ENCODE results near the gene COX6A1.
A peak's percentile ranks its signal among the peaks of the same experiment; 100 is the strongest.

COX6A1 gene

DNA sequence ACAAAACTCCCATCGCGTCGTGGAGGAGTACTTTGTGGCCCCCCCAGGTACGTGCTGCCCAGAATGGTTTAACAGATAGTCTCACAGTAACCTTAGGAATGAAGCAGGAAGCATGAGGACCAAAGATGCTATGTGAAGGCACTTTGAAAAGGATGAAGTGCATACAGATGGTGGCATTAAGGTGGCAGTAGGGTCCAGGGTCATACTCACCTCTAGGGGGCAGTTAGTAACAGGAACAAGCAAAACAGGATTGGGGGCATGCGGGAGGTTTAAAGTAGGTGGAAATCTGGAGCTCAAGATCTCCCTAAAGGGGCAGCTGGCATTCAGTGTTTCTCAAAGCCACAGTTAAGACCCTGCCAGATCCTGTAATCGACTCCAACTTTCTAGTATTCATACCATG lies 19.2 kb downstream of the COX6A1 start:
- Histone ChIP-seq H3K18ac (ENCODE audit: low read length) (no peak overlapping the region), H2BK120ac (ENCODE audit: low read depth, low read length) (no peak overlapping the region), H3K27me3 (ENCODE audit: insufficient read depth, low read length, poor library complexity) (no peaks in the 10 kb centered on the region), H3K4me3 (ENCODE audit: low read length) (no peak overlapping the region), H3K56ac (ENCODE audit: low read length) (no peak overlapping the region), H3K79me1 (ENCODE audit: low read length) (no peaks in the 10 kb centered on the region), H3K4me1 (ENCODE audit: control insufficient read depth, low read depth, low read length) (no peaks in the 10 kb centered on the region), H2BK5ac (ENCODE audit: low read length) (no peak overlapping the region), H3K9ac (ENCODE audit: low read length) (no peak overlapping the region), H4K5ac (ENCODE audit: low read length) (no peak overlapping the region), H2BK15ac (replicated peaks; ENCODE audit: low read depth) (no peak overlapping the region), H3K4ac (ENCODE audit: low read depth, low read length) (no peak overlapping the region), H4K8ac (ENCODE audit: low read depth, low read length) (no peak overlapping the region), H3K36me3 (ENCODE audit: control insufficient read depth, insufficient read depth, low read length) (peaks cover 12% of the 10 kb centered on the region), H3K23ac (ENCODE audit: low read length) (no peak overlapping the region), H3K4me2 (ENCODE audit: low read length) (no peak overlapping the region), H2AK5ac (ENCODE audit: low read length) (no peak overlapping the region), H3K27ac (ENCODE audit: low read depth, low read length) (no peak overlapping the region), H3K79me2 (ENCODE audit: control insufficient read depth, insufficient read depth, low read length) (no peaks in the 10 kb centered on the region)
- peak; percentile 76 for DNase-seq
- WGBS (ENCODE audit: extremely low coverage, insufficient coverage, low lambda C conversion rate), result no CpG with 5 or more reads among the region's 6 CpGs

DNA sequence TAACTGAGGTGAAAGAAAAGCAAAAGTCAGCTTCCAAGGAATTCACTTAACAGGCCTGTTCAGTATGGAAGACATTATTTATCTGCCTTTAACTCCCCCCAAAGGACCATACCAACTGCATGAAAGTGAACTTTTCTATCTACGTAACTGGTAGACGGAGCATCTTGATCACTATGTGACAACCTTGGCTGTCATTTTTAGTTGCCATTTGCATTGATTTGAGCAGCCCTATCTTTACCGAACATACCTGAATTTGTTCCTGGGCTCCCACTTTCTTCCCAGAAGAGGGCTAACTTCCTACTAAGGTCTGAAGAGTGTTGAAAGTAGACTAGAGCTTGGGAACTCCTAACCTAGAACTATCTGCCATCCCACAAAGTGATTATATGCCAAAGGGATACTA lies 22.2 kb downstream of the COX6A1 start:
- no CpG with 5 or more reads among the region's 3 CpGs for whole genome bisulfite sequencing (ENCODE audit: extremely low coverage, insufficient coverage, low lambda C conversion rate)

DNA sequence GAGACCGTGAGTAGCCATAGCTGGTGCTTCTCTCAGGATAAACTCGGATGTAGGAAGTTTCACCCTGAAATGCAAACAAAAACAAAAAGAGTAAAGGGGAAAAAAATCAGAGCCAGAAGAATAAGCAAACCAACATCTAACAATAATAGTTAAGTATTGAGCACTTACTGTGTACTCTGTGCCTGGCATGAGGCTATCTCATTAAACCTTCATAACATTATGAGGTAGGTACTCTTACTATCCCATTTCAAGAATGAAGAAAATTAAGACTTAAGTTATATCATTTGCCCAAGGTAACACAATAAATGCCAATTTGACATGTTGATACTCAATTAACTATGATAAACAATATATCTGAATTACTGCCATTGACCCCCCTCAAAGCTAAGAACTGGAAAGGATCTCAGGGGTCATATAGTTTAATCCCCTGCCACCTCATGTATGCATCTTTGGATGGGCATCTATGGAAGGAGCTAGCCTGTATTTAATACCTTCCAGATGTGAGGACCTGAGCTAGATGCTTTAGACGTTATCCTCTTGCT lies 24.3 kb downstream of the COX6A1 start:
- WGBS (ENCODE audit: extremely low coverage, insufficient coverage, low lambda C conversion rate), result no CpG with 5 or more reads among the region's 3 CpGs
- Histone ChIP-seq H2BK120ac (ENCODE audit: low read depth, low read length) (no peak overlapping the region), H3K36me3 (ENCODE audit: control insufficient read depth, insufficient read depth, low read length) (peaks cover 30% of the 10 kb centered on the region)

More for the DNA sequence above, 22.2 kb downstream of the COX6A1 start:
- Histone ChIP-seq H3K4me2 (ENCODE audit: low read length) (no peak overlapping the region), H3K79me1 (ENCODE audit: low read length) (peaks cover 7% of the 10 kb centered on the region), H3K56ac (ENCODE audit: low read length) (no peak overlapping the region), H3K9ac (ENCODE audit: low read length) (no peak overlapping the region), H2BK15ac (replicated peaks; ENCODE audit: low read depth) (no peak overlapping the region), H2AK5ac (ENCODE audit: low read length) (no peak overlapping the region), H3K36me3 (ENCODE audit: control insufficient read depth, insufficient read depth, low read length) (peaks cover 30% of the 10 kb centered on the region), H3K27ac (ENCODE audit: low read depth, low read length) (no peak overlapping the region), H3K4ac (ENCODE audit: low read depth, low read length) (no peak overlapping the region), H2BK120ac (ENCODE audit: low read depth, low read length) (no peak overlapping the region), H2BK5ac (ENCODE audit: low read length) (no peak overlapping the region), H3K23ac (ENCODE audit: low read length) (no peak overlapping the region), H4K8ac (ENCODE audit: low read depth, low read length) (no peak overlapping the region), H4K5ac (ENCODE audit: low read length) (no peak overlapping the region), H3K4me3 (ENCODE audit: low read length) (no peak overlapping the region), H3K4me1 (ENCODE audit: control insufficient read depth, low read depth, low read length) (no peaks in the 10 kb centered on the region), H3K18ac (ENCODE audit: low read length) (no peak overlapping the region), H3K79me2 (ENCODE audit: control insufficient read depth, insufficient read depth, low read length) (no peaks in the 10 kb centered on the region), H3K27me3 (ENCODE audit: insufficient read depth, low read length, poor library complexity) (no peaks in the 10 kb centered on the region)
- DNase-seq, result no peak

DNA sequence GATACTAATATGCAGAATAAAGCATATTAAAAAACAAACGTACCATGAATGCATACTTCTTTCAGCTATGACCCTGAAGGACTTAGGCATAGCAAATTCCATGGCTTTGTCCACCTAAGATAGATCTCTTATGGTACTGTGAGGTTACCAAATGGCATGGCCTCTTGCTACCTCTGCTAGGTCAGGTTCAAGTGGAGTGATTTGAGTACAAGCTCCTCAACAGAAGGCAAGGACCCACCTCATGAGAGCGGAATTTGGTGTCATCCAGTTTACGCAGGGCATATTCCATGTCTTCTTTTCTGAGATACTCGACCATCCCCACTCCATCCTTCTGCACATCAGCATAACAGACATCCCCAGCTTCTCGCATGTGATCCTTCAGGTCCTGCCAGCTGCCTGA lies 25.8 kb downstream of the COX6A1 start:
- Histone ChIP-seq H4K8ac (ENCODE audit: low read depth, low read length) (no peak overlapping the region), H3K23ac (ENCODE audit: low read length) (no peak overlapping the region), H3K18ac (ENCODE audit: low read length) (no peak overlapping the region), H3K4me1 (ENCODE audit: control insufficient read depth, low read depth, low read length) (no peaks in the 10 kb centered on the region), H2BK5ac (ENCODE audit: low read length) (no peak overlapping the region), H3K4me2 (ENCODE audit: low read length) (no peak overlapping the region), H3K56ac (ENCODE audit: low read length) (no peak overlapping the region), H3K36me3 (ENCODE audit: control insufficient read depth, insufficient read depth, low read length) (peaks cover 28% of the 10 kb centered on the region), H3K27ac (ENCODE audit: low read depth, low read length) (no peak overlapping the region), H3K79me2 (ENCODE audit: control insufficient read depth, insufficient read depth, low read length) (peaks cover 29% of the 10 kb centered on the region), H3K4me3 (ENCODE audit: low read length) (no peak overlapping the region), H3K4ac (ENCODE audit: low read depth, low read length) (no peak overlapping the region), H2AK5ac (ENCODE audit: low read length) (no peak overlapping the region), H3K27me3 (ENCODE audit: insufficient read depth, low read length, poor library complexity) (no peaks in the 10 kb centered on the region), H2BK15ac (replicated peaks; ENCODE audit: low read depth) (no peak overlapping the region), H2BK120ac (ENCODE audit: low read depth, low read length) (no peak overlapping the region), H3K9ac (ENCODE audit: low read length) (no peak overlapping the region), H4K5ac (ENCODE audit: low read length) (no peak overlapping the region), H3K79me1 (ENCODE audit: low read length) (peaks cover 13% of the 10 kb centered on the region)
- no peak for DNase-seq
- no CpG with 5 or more reads among the region's 5 CpGs for WGBS (ENCODE audit: extremely low coverage, insufficient coverage, low lambda C conversion rate)

More for the DNA sequence above, 24.3 kb downstream of the COX6A1 start:
- Histone ChIP-seq H2BK5ac (ENCODE audit: low read length) (no peak overlapping the region), H3K23ac (ENCODE audit: low read length) (no peak overlapping the region), H3K27ac (ENCODE audit: low read depth, low read length) (no peak overlapping the region), H4K5ac (ENCODE audit: low read length) (no peak overlapping the region), H3K79me2 (ENCODE audit: control insufficient read depth, insufficient read depth, low read length) (peaks cover 16% of the 10 kb centered on the region), H3K4me1 (ENCODE audit: control insufficient read depth, low read depth, low read length) (no peaks in the 10 kb centered on the region), H3K4me3 (ENCODE audit: low read length) (no peak overlapping the region), H2AK5ac (ENCODE audit: low read length) (no peak overlapping the region), H2BK15ac (replicated peaks; ENCODE audit: low read depth) (no peak overlapping the region), H3K56ac (ENCODE audit: low read length) (no peak overlapping the region), H4K8ac (ENCODE audit: low read depth, low read length) (no peak overlapping the region), H3K79me1 (ENCODE audit: low read length) (peaks cover 13% of the 10 kb centered on the region), H3K18ac (ENCODE audit: low read length) (no peak overlapping the region), H3K9ac (ENCODE audit: low read length) (no peak overlapping the region), H3K4ac (ENCODE audit: low read depth, low read length) (no peak overlapping the region), H3K4me2 (ENCODE audit: low read length) (no peak overlapping the region), H3K27me3 (ENCODE audit: insufficient read depth, low read length, poor library complexity) (no peaks in the 10 kb centered on the region)
- DNase-seq, result no peak

GRCh38 chr12:120465756-120466155 lies 27.8 kb downstream of the COX6A1 start:
- H3K79me2 ChIP-seq (ENCODE audit: control insufficient read depth, insufficient read depth, low read length), result peaks cover 34% of the 10 kb centered on the region
- H3K79me1 ChIP-seq (ENCODE audit: low read length), result peaks cover 13% of the 10 kb centered on the region
- no peak overlapping the region for H3K4me2 ChIP-seq (ENCODE audit: low read length)
- H2BK120ac ChIP-seq (ENCODE audit: low read depth, low read length), result no peak overlapping the region
- H3K4me1 ChIP-seq (ENCODE audit: control insufficient read depth, low read depth, low read length), result no peaks in the 10 kb centered on the region
- H3K23ac ChIP-seq (ENCODE audit: low read length), result no peak overlapping the region
- no peak overlapping the region for H3K18ac ChIP-seq (ENCODE audit: low read length)
- H2BK15ac ChIP-seq (replicated peaks; ENCODE audit: low read depth), result no peak overlapping the region
- no peak overlapping the region for H3K4me3 ChIP-seq (ENCODE audit: low read length)
- no peak overlapping the region for H2AK5ac ChIP-seq (ENCODE audit: low read length)
- H4K5ac ChIP-seq (ENCODE audit: low read length), result no peak overlapping the region
- no peak overlapping the region for H2BK5ac ChIP-seq (ENCODE audit: low read length)
- no peaks in the 10 kb centered on the region for H3K27me3 ChIP-seq (ENCODE audit: insufficient read depth, low read length, poor library complexity)
- peaks cover 23% of the 10 kb centered on the region for H3K36me3 ChIP-seq (ENCODE audit: control insufficient read depth, insufficient read depth, low read length)
- H3K27ac ChIP-seq (ENCODE audit: low read depth, low read length), result no peak overlapping the region
- H3K9ac ChIP-seq (ENCODE audit: low read length), result no peak overlapping the region
- no peak for DNase-seq
- WGBS (ENCODE audit: extremely low coverage, insufficient coverage, low lambda C conversion rate), result no CpG with 5 or more reads among the region's 5 CpGs
- no peak overlapping the region for H4K8ac ChIP-seq (ENCODE audit: low read depth, low read length)
- no peak overlapping the region for H3K4ac ChIP-seq (ENCODE audit: low read depth, low read length)
- no peak overlapping the region for H3K56ac ChIP-seq (ENCODE audit: low read length)
